Ishikawa (cell line): ENCODE results near the gene RPL27A.

Experiments used
- CEBPB ChIP-seq: IDR thresholded peaks from 2 replicates; pipeline ENCODE4 v1.6.1; 2012
- CREB1 ChIP-seq: IDR thresholded peaks from 2 replicates; pipeline ENCODE4 v1.6.1; 2012; ENCODE audit warnings: low read depth
- EGR1 ChIP-seq: IDR thresholded peaks from 2 replicates; pipeline ENCODE4 v1.6.1; 2012
- EP300 ChIP-seq: IDR thresholded peaks from 2 replicates; pipeline ENCODE4 v1.6.1; 2012; ENCODE audit warnings: borderline replicate concordance
- FOXM1 ChIP-seq: IDR thresholded peaks from 2 replicates; pipeline ENCODE4 v1.6.1; 2012; ENCODE audit warnings: low read depth, borderline replicate concordance
- MAX ChIP-seq: IDR thresholded peaks from 2 replicates; pipeline ENCODE4 v1.6.1; 2012
- NFIC ChIP-seq: IDR thresholded peaks from 2 replicates; pipeline ENCODE4 v1.6.1; 2012
- RAD21 ChIP-seq: IDR thresholded peaks from 2 replicates; pipeline ENCODE4 v1.6.1; 2012; ENCODE audit warnings: low read depth
- REST ChIP-seq: IDR thresholded peaks from 2 replicates; pipeline ENCODE4 v1.6.1; 2012; ENCODE audit warnings: low read depth, mild to moderate bottlenecking
- TAF1 ChIP-seq: IDR thresholded peaks from 2 replicates; pipeline ENCODE4 v1.6.1; 2012; ENCODE audit warnings: low read depth, mild to moderate bottlenecking
- TCF12 ChIP-seq: IDR thresholded peaks from 2 replicates; pipeline ENCODE4 v1.6.1; 2012; ENCODE audit warnings: low read depth
- TEAD4 ChIP-seq: IDR thresholded peaks from 2 replicates; pipeline ENCODE4 v1.6.1; 2012
- USF1 ChIP-seq: IDR thresholded peaks from 2 replicates; pipeline ENCODE4 v1.6.1; 2012
- YY1 ChIP-seq: IDR thresholded peaks from 2 replicates; pipeline ENCODE4 v1.6.1; 2012; ENCODE audit warnings: low read depth
- ZBTB7A ChIP-seq: IDR thresholded peaks from 2 replicates; pipeline ENCODE4 v1.6.1; 2012; ENCODE audit warnings: low read depth

Gene RPL27A

DNA sequence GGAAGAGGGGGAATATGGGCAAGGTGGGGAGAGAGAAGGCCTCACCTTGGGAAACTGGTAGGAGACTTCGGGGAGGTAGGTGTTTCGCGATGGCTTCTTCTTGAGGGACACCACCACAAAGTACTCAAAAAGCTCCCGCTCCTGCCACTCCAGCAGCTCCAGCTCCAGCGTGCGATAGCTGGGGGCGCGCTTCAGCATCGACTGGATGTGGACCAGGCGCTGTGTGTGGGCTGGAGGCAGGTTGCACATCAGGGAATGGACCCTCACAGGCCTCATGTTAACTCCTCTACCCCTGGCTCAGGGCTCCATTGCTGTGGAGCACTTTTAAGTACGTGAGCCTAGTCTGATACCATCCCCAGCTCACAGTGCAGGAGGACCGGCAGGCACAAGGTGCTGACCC is 29.9 kb downstream of the RPL27A start:
- TF ChIP-seq TAF1: no peak
- TF ChIP-seq REST: no peak
- no peak for TF ChIP-seq ZBTB7A
- TF ChIP-seq RAD21: no peak
- TF ChIP-seq TEAD4: no peak
- no peak for TF ChIP-seq NFIC
- no peak for TF ChIP-seq TCF12
- no peak for TF ChIP-seq MAX
- no peak for TF ChIP-seq CEBPB
- TF ChIP-seq YY1: no peak
- no peak for TF ChIP-seq FOXM1
- TF ChIP-seq USF1: no peak
- TF ChIP-seq EGR1: no peak
- no peak for TF ChIP-seq EP300
- TF ChIP-seq CREB1: no peak

- TF ChIP-seq EP300: no peak
- no peak for TF ChIP-seq EGR1
- no peak for TF ChIP-seq FOXM1
These were observed 31.3 kb downstream of the RPL27A start for GRCh38 chr11:8713760-8714454.

- TF ChIP-seq ZBTB7A (no peak), TAF1 (no peak), EP300 (no peak)
These were observed 32.1 kb downstream of the RPL27A start for GRCh38 chr11:8714622-8715225.

- TF ChIP-seq USF1 (no peak), YY1 (no peak), ZBTB7A (no peak), RAD21 (no peak), TEAD4 (no peak), TCF12 (no peak), MAX (no peak), REST (no peak), EGR1 (no peak), NFIC (no peak), CREB1 (no peak), CEBPB (no peak), TAF1 (no peak), EP300 (no peak)
These were observed 32.9 kb downstream of the RPL27A start for GRCh38 chr11:8715501-8715900.

- TF ChIP-seq CEBPB: no peak
- TF ChIP-seq EGR1: peak; percentile 19; the same call in 1 of the 2 replicates
- no peak for TF ChIP-seq TCF12
These were observed 34.9 kb downstream of the RPL27A start for GRCh38 chr11:8717544-8717875.

- TF ChIP-seq TAF1 (no peak), CEBPB (peak; percentile 58; the same call in 1 of the 2 replicates)
These were observed 35.5 kb downstream of the RPL27A start for GRCh38 chr11:8717876-8718753.
